Medulla oblongata (tissue), 1 donor: Measurements from ENCODE around the gene ZNF521.

Experiments used
- DNase-seq: peaks from one replicate; pipeline ENCODE4 v3.0.0-alpha.2; 2015; ENCODE audit errors: extremely low spot score

Gene ZNF521

GRCh38 chr18:25228410-25228809 lies 123.6 kb downstream of the ZNF521 start:
- no peak for DNase-seq

- DNase-seq: no peak
These were observed 126.8 kb downstream of the ZNF521 start for GRCh38 chr18:25225151-25225550.

GRCh38 chr18:25223899-25224886 lies 127.8 kb downstream of the ZNF521 start:
- DNase-seq: no peak

GRCh38 chr18:25223211-25223610 lies 128.8 kb downstream of the ZNF521 start:
- DNase-seq: no peak

- no peak for DNase-seq
These were observed 129.3 kb downstream of the ZNF521 start for GRCh38 chr18:25222648-25223047.

- no peak for DNase-seq
These were observed 141.3 kb downstream of the ZNF521 start for GRCh38 chr18:25210622-25211021.

GRCh38 chr18:25192065-25192464 lies 159.9 kb downstream of the ZNF521 start:
- no peak for DNase-seq

GRCh38 chr18:25190472-25190871 lies 161.5 kb downstream of the ZNF521 start:
- no peak for DNase-seq

GRCh38 chr18:25189391-25190185 lies 162.4 kb downstream of the ZNF521 start:
- no peak for DNase-seq

GRCh38 chr18:25187521-25188192 lies 164.3 kb downstream of the ZNF521 start:
- peak; percentile 20 for DNase-seq

- no peak for DNase-seq
These were observed 165.1 kb downstream of the ZNF521 start for GRCh38 chr18:25186871-25187270.

- DNase-seq: no peak
These were observed 170.0 kb downstream of the ZNF521 start for GRCh38 chr18:25181993-25182392.

- no peak for DNase-seq
These were observed 170.4 kb downstream of the ZNF521 start for GRCh38 chr18:25181581-25181980.

GRCh38 chr18:25180973-25181548 lies 170.9 kb downstream of the ZNF521 start:
- DNase-seq: no peak

- no peak for DNase-seq
These were observed 174.3 kb downstream of the ZNF521 start for GRCh38 chr18:25177631-25178030.

GRCh38 chr18:25176518-25177042 lies 175.4 kb downstream of the ZNF521 start:
- no peak for DNase-seq

- DNase-seq: no peak
These were observed 176.1 kb downstream of the ZNF521 start for GRCh38 chr18:25175558-25176517.

GRCh38 chr18:25174324-25174723 lies 177.6 kb downstream of the ZNF521 start:
- no peak for DNase-seq

- DNase-seq: no peak
These were observed 180.6 kb downstream of the ZNF521 start for GRCh38 chr18:25171334-25171733.

GRCh38 chr18:25170402-25170801 lies 181.6 kb downstream of the ZNF521 start:
- no peak for DNase-seq
